K562 (cell line): ENCODE results near the gene STX2. TPM values are rescaled to one million over a fixed set of nuclear protein-coding genes. Genes with fewer than 3 reads are reported as not detected.
A peak's percentile ranks its signal among the peaks of the same experiment; 100 is the strongest.

Experiments used
- ATF3 ChIP-seq, 2 experiments: fragments of 450-650 bp in 1 of 2; sonication (generic) in 1 of 2; formaldehyde crosslinking in 1 of 2; IDR thresholded peaks in 1 of 2; conservative IDR thresholded peaks in 1 of 2; 2 replicates each; pipeline versions ENCODE4 v1.6.1 to v1.8.1; 2016 to 2023; ENCODE audit warnings: mild to moderate bottlenecking in 2 of 2, moderate library complexity in 2 of 2, inconsistent platforms in 1 of 2, missing genetic modification reagents in 1 of 2
- CBX8 ChIP-seq: fragments of 200-600 bp; sonication (generic); IDR thresholded peaks from 2 replicates; pipeline ENCODE4 v1.6.1; 2012; ENCODE audit warnings: borderline replicate concordance, mixed run types, low read depth, mild to moderate bottlenecking, moderate library complexity, mixed read lengths, low read length, control low read depth, inconsistent platforms; ENCODE audit not compliant: poor library complexity, severe bottlenecking; ENCODE audit errors: extremely low read depth
- CEBPG ChIP-seq, 3 experiments: fragments of 200-800 bp in 1 of 3; sonication (Bioruptor generic) in 1 of 3; sonication (generic) in 1 of 3; formaldehyde crosslinking in 1 of 3; IDR thresholded peaks in 2 of 3; conservative IDR thresholded peaks in 1 of 3; 2 replicates each; pipeline versions ENCODE4 v1.6.1 to v1.8.0; 2016 to 2022; ENCODE audit warnings: missing compliant biosample characterization in 2 of 3, missing genetic modification characterization in 2 of 3, mild to moderate bottlenecking in 1 of 3, missing genetic modification reagents in 1 of 3
- CSDE1 ChIP-seq, 2 experiments: fragments of 450-650 bp; IDR thresholded peaks; 2 replicates each; pipeline ENCODE4 v1.6.1; 2016; ENCODE audit warnings: mild to moderate bottlenecking in 1 of 2
- ESRRA ChIP-seq: fragments of 450-650 bp; IDR thresholded peaks from 2 replicates; pipeline ENCODE4 v1.6.1; 2014; ENCODE audit warnings: low read depth, mild to moderate bottlenecking, moderate library complexity, borderline replicate concordance
- FOXA3 ChIP-seq, 2 experiments: fragments of 450-650 bp in 1 of 2; sonication (generic) in 1 of 2; formaldehyde crosslinking; IDR thresholded peaks in 1 of 2; conservative IDR thresholded peaks in 1 of 2; 2 replicates each; pipeline versions ENCODE4 v1.4.0 to v1.8.0; 2020 to 2022; ENCODE audit warnings: mild to moderate bottlenecking in 2 of 2, missing genetic modification reagents in 1 of 2
- FOXJ3 ChIP-seq: sonication (generic); formaldehyde crosslinking; IDR thresholded peaks from 2 replicates; pipeline ENCODE4 v1.4.0; 2020; ENCODE audit warnings: mild to moderate bottlenecking, missing genetic modification reagents
- GABPA ChIP-seq: fragments of 200-800 bp; sonication (Bioruptor generic); conservative IDR thresholded peaks from 2 replicates; pipeline ENCODE4 v1.6.1; 2016; ENCODE audit warnings: low read depth, missing genetic modification characterization, missing compliant biosample characterization
- KAT2B ChIP-seq: IDR thresholded peaks from one replicate; pipeline ENCODE4 v1.6.1; 2012; ENCODE audit warnings: low read depth, mild to moderate bottlenecking, control low read depth, inconsistent platforms, low read length, moderate library complexity
- KLF6 ChIP-seq: fragments of 250-450 bp; sonication (Bioruptor Pico); IDR thresholded peaks from 2 replicates; pipeline ENCODE4 v1.4.0; 2020; ENCODE audit warnings: mild to moderate bottlenecking, moderate library complexity, borderline replicate concordance
- LCOR ChIP-seq: sonication (generic); formaldehyde crosslinking; IDR thresholded peaks from 2 replicates; pipeline ENCODE4 v1.8.0; 2022; ENCODE audit warnings: mild to moderate bottlenecking, missing genetic modification reagents
- NFXL1 ChIP-seq: fragments of 450-650 bp; formaldehyde crosslinking; IDR thresholded peaks from 2 replicates; pipeline ENCODE4 v1.4.0; 2021; ENCODE audit warnings: mild to moderate bottlenecking
- NR4A1 ChIP-seq, 2 experiments: fragments of 250-450 bp in 1 of 2; fragments of 450-650 bp in 1 of 2; sonication (Bioruptor Pico) in 1 of 2; IDR thresholded peaks; 2 replicates each; pipeline versions ENCODE4 v1.4.0 to v1.6.1; 2016 to 2020; ENCODE audit warnings: mild to moderate bottlenecking in 2 of 2, missing compliant biosample characterization in 1 of 2, missing genetic modification characterization in 1 of 2, moderate library complexity in 1 of 2
- POLR2B ChIP-seq: fragments of 450-650 bp; IDR thresholded peaks from 2 replicates; pipeline ENCODE4 v1.6.1; 2018; ENCODE audit warnings: low read depth; ENCODE audit not compliant: partially characterized antibody
- SAP30 ChIP-seq: fragments of 200-600 bp; sonication (generic); IDR thresholded peaks from 2 replicates; pipeline ENCODE4 v1.6.1; 2012; ENCODE audit warnings: borderline replicate concordance, low read depth, mild to moderate bottlenecking, moderate library complexity, low read length, control low read depth, inconsistent platforms; ENCODE audit not compliant: insufficient read depth, poor library complexity, severe bottlenecking
- SMAD3 ChIP-seq: fragments of 450-650 bp; formaldehyde crosslinking; conservative IDR thresholded peaks from 2 replicates; pipeline ENCODE4 v1.4.0; 2020; ENCODE audit warnings: mild to moderate bottlenecking
- TEAD1 ChIP-seq, 2 experiments: fragments of 450-650 bp in 1 of 2; sonication (generic) in 1 of 2; formaldehyde crosslinking; IDR thresholded peaks; 2 replicates each; pipeline versions ENCODE4 v1.4.0 to v1.8.0; 2020 to 2022; ENCODE audit warnings: mild to moderate bottlenecking in 2 of 2, missing genetic modification reagents in 1 of 2
- TOE1 ChIP-seq, 2 experiments: fragments of 450-650 bp in 1 of 2; sonication (generic) in 1 of 2; formaldehyde crosslinking in 1 of 2; IDR thresholded peaks; 2 replicates each; pipeline versions ENCODE4 v1.7.1 to v1.8.0; 2016 to 2022; ENCODE audit warnings: borderline replicate concordance in 2 of 2, mild to moderate bottlenecking in 2 of 2, antibody characterized with exemption in 1 of 2, inconsistent platforms in 1 of 2, low read depth in 1 of 2, missing genetic modification reagents in 1 of 2, moderate library complexity in 1 of 2
- TSC22D4 ChIP-seq: fragments of 450-650 bp; IDR thresholded peaks from 2 replicates; pipeline ENCODE4 v1.6.1; 2016; ENCODE audit warnings: missing genetic modification characterization, missing biosample characterization, control low read depth
- U2AF1 ChIP-seq: fragments of 200-400 bp; formaldehyde crosslinking; optimal IDR thresholded peaks from 2 replicates; pipeline ENCODE3; 2017; ENCODE audit warnings: mild to moderate bottlenecking, low read depth, low read length, moderate library complexity
- ZNF232 ChIP-seq: sonication (generic); formaldehyde crosslinking; IDR thresholded peaks from 2 replicates; pipeline ENCODE4 v1.8.0; 2022; ENCODE audit warnings: mild to moderate bottlenecking, missing genetic modification reagents
- polyA plus RNA-seq, 8 experiments: library from polyadenylated mRNA; depleted of rRNA in 4 of 8; stranded (reverse) in 5 of 8; unstranded in 3 of 8; fragments of >200 nt; fragmentation: Nextera tagmentation in 2 of 8; fragmentation: Illumina TruSeq in 1 of 8; extraction: Ambion mirVana in 2 of 8; extraction: Trizol in 1 of 8; gene quantifications; 2 replicates each; pipeline versions ENCODE4 v1.2.1 to v1.2.3, GENCODE V29; 2011 to 2014; ENCODE audit warnings: inconsistent platforms in 1 of 8, missing spikeins in 1 of 8
- total RNA-seq, 7 experiments: library from RNA; depleted of rRNA in 6 of 7; stranded (reverse); fragments of >200 nt in 6 of 7; fragmentation: Illumina TruSeq in 2 of 7; extraction: Trizol in 2 of 7; gene quantifications; 2 replicates each; pipeline versions ENCODE4 v1.2.1 to v1.2.3, GENCODE V29; 2011 to 2021; ENCODE audit warnings: low replicate concordance in 1 of 7
- TF ChIP-seq, protein P1 (sequence below): sonication (generic); formaldehyde crosslinking; IDR thresholded peaks from 2 replicates; pipeline ENCODE4 v1.8.1; 2022; ENCODE audit warnings: missing genetic modification reagents

The STX2 gene
- total and polyA plus RNA-seq, 9 of the 15 experiments (the other 6 are each of a cell fraction or from before 2014, with no cell fraction given) = 22.2 to 54.6 (median 30.8) TPM

- TF ChIP-seq CBX8 (no peak), SAP30 (no peak), ZNF232 (CRISPR knock-in tag) (no peak), ATF3 (IDR thresholded peaks at IDR 0.05) (peak; percentile 100), ATF3 (CRISPR knock-in tag; conservative IDR thresholded peaks at IDR 0.05) (peak; percentile 95; the same call in 1 of the 2 replicates), POLR2B (no peak), LCOR (CRISPR knock-in tag) (no peak), CEBPG (CRISPR knock-in tag; IDR thresholded peaks at IDR 0.05) (peak; percentile 80), CEBPG (tag; conservative IDR thresholded peaks at IDR 0.05 in 1 of 2, IDR thresholded peaks at IDR 0.05 in 1 of 2) (peak in 1 of 2 experiments; percentile 65; a peak in 1 of 4 replicates), CSDE1 (IDR thresholded peaks at IDR 0.05) (peak in 1 of 2 experiments; percentile 90; a peak in 2 of 4 replicates), KLF6 (CRISPR knock-in tag) (no peak), TEAD1 (CRISPR knock-in tag; IDR thresholded peaks at IDR 0.05) (peak in 1 of 2 experiments; percentile 76; a peak in 2 of 4 replicates), NFXL1 (CRISPR knock-in tag) (no peak), TSC22D4 (tag) (peak; percentile 60; the same call in 1 of the 2 replicates), NR4A1 (CRISPR knock-in tag; IDR thresholded peaks at IDR 0.05) (no peak), NR4A1 (tag; IDR thresholded peaks at IDR 0.05) (no peak), TOE1 (IDR thresholded peaks at IDR 0.05; ENCODE audit: borderline replicate concordance) (0 out of 2 replicates have a peak, but pooled peaks have one; percentile 53), TOE1 (CRISPR knock-in tag; IDR thresholded peaks at IDR 0.05; ENCODE audit: borderline replicate concordance, low read depth) (no peak), KAT2B (no peak), U2AF1 (no peak), GABPA (tag) (0 out of 2 replicates have a peak, but pooled peaks have one; percentile 27), ESRRA (peak; percentile 27; the same call in 1 of the 2 replicates), FOXA3 (CRISPR knock-in tag; conservative IDR thresholded peaks at IDR 0.05 in 1 of 2, IDR thresholded peaks at IDR 0.05 in 1 of 2) (no peak; a peak in 2 of 4 replicates), SMAD3 (CRISPR knock-in tag) (no peak), FOXJ3 (no peak)
- TF ChIP-seq, protein P1, sequence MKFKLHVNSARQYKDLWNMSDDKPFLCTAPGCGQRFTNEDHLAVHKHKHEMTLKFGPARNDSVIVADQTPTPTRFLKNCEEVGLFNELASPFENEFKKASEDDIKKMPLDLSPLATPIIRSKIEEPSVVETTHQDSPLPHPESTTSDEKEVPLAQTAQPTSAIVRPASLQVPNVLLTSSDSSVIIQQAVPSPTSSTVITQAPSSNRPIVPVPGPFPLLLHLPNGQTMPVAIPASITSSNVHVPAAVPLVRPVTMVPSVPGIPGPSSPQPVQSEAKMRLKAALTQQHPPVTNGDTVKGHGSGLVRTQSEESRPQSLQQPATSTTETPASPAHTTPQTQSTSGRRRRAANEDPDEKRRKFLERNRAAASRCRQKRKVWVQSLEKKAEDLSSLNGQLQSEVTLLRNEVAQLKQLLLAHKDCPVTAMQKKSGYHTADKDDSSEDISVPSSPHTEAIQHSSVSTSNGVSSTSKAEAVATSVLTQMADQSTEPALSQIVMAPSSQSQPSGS = peak; percentile 99
Measured at GRCh38 chr12:130764475-130765185, 74.4 kb downstream of the STX2 start (continued).
